OCI-LY1 (cell line): ENCODE results near the gene DENND4B.
A peak's percentile ranks its signal among the peaks of the same experiment; 100 is the strongest.

Experiments used
- H2AFZ ChIP-seq: fragments of 200-600 bp; sonication (generic), shearing (Covaris generic); 2 replicates; pipeline ENCODE4 v1.6.0; 2014; ENCODE audit warnings: antibody characterized with exemption, mild to moderate bottlenecking, low read length
- H3F3A ChIP-seq: fragments of 200-600 bp; sonication (generic), shearing (Covaris generic); 2 replicates; pipeline ENCODE4 v1.6.0; 2014; ENCODE audit warnings: mild to moderate bottlenecking, antibody characterized with exemption, low read length, moderate library complexity; ENCODE audit not compliant: insufficient read depth
- H3K27ac ChIP-seq: fragments of 200-600 bp; sonication (generic); 2 replicates; pipeline ENCODE4 v1.5.1; 2014; ENCODE audit warnings: low read length, mixed run types, mild to moderate bottlenecking, low read depth; ENCODE audit not compliant: poor library complexity, severe bottlenecking
- H3K27me3 ChIP-seq: fragments of 200-600 bp; sonication (generic); 2 replicates; pipeline ENCODE4 v1.6.0; 2014; ENCODE audit warnings: antibody characterized with exemption, mild to moderate bottlenecking, low read length, moderate library complexity; ENCODE audit not compliant: insufficient read depth
- H3K36me3 ChIP-seq: fragments of 200-600 bp; sonication (generic); 2 replicates; pipeline ENCODE4 v1.6.1; 2014; ENCODE audit warnings: mild to moderate bottlenecking, antibody characterized with exemption, low read length, moderate library complexity, mixed read lengths; ENCODE audit not compliant: insufficient read depth
- H3K4me1 ChIP-seq: fragments of 200-600 bp; sonication (generic); 2 replicates; pipeline ENCODE4 v1.5.1; 2014; ENCODE audit warnings: mild to moderate bottlenecking, low read length, moderate library complexity; ENCODE audit not compliant: insufficient read depth, severe bottlenecking
- H3K4me2 ChIP-seq: fragments of 200-600 bp; sonication (generic), shearing (Covaris generic); 2 replicates; pipeline ENCODE4 v1.6.1; 2014; ENCODE audit warnings: low read length
- H3K4me3 ChIP-seq: fragments of 200-600 bp; sonication (generic); 2 replicates; pipeline ENCODE4 v1.5.1; 2014; ENCODE audit warnings: low read length, low read depth, mild to moderate bottlenecking, mixed read lengths; ENCODE audit not compliant: poor library complexity, severe bottlenecking
- H3K79me2 ChIP-seq: fragments of 200-600 bp; shearing (Covaris generic); 2 replicates; pipeline ENCODE4 v1.6.1; 2016; ENCODE audit warnings: mixed run types, low read length, mixed read lengths; ENCODE audit not compliant: insufficient read depth
- H3K9ac ChIP-seq: fragments of 200-600 bp; sonication (generic), shearing (Covaris generic); 2 replicates; pipeline ENCODE4 v1.6.1; 2014; ENCODE audit warnings: mild to moderate bottlenecking, low read length, mixed read lengths
- H3K9me2 ChIP-seq: fragments of 200-600 bp; sonication (generic), shearing (Covaris generic); 2 replicates; pipeline ENCODE4 v1.6.1; 2014; ENCODE audit warnings: low read depth, mild to moderate bottlenecking, low read length, mixed read lengths
- H3K9me3 ChIP-seq: fragments of 200-600 bp; shearing (Covaris generic); 2 replicates; pipeline ENCODE4 v1.6.1; 2014; ENCODE audit warnings: low read length, mixed read lengths
- H4K20me1 ChIP-seq: fragments of 200-600 bp; sonication (generic), shearing (Covaris generic); 2 replicates; pipeline ENCODE4 v1.6.0; 2016; ENCODE audit warnings: mild to moderate bottlenecking, low read length; ENCODE audit not compliant: insufficient read depth
- CTCF ChIP-seq: fragments of 200-600 bp; sonication (generic), shearing (Covaris generic); IDR thresholded peaks from 2 replicates; pipeline ENCODE4 v1.5.1; 2017; ENCODE audit warnings: mild to moderate bottlenecking, antibody characterized with exemption, low read length, moderate library complexity, mixed read lengths
- EZH2 ChIP-seq: fragments of 200-600 bp; sonication (generic), shearing (Covaris generic); IDR thresholded peaks from 2 replicates; pipeline ENCODE4 v1.8.0; 2017; ENCODE audit warnings: borderline replicate concordance, mixed run types, mild to moderate bottlenecking, antibody characterized with exemption, low read length, moderate library complexity, mixed read lengths

DENND4B gene

GRCh38 chr1:153929426-153929825 lies 17.1 kb downstream of the DENND4B start:
- Histone ChIP-seq H4K20me1 (no peaks in the 10 kb centered on the region), H3K4me2 (no peak overlapping the region), H3K4me1 (peaks cover 3% of the 10 kb centered on the region), H3K9me3 (no peaks in the 10 kb centered on the region), H3K79me2 (no peaks in the 10 kb centered on the region), H3K27ac (no peak overlapping the region), H3K27me3 (no peaks in the 10 kb centered on the region), H3K36me3 (peaks cover 46% of the 10 kb centered on the region), H3F3A (no peaks in the 10 kb centered on the region), H3K9ac (no peak overlapping the region), H3K9me2 (no peaks in the 10 kb centered on the region), H2AFZ (no peak overlapping the region), H3K4me3 (no peak overlapping the region)
- TF ChIP-seq CTCF (no peak), EZH2 (no peak)

GRCh38 chr1:153928791-153929341 lies 17.7 kb downstream of the DENND4B start:
- Histone ChIP-seq H4K20me1 (no peaks in the 10 kb centered on the region), H3K36me3 (peaks cover 40% of the 10 kb centered on the region), H3K9me3 (no peaks in the 10 kb centered on the region), H3K4me1 (peaks cover 6% of the 10 kb centered on the region), H3F3A (no peaks in the 10 kb centered on the region), H3K4me2 (no peak overlapping the region), H3K9me2 (no peaks in the 10 kb centered on the region), H3K27ac (peak overlapping the region; percentile 64), H3K27me3 (no peaks in the 10 kb centered on the region), H2AFZ (no peak overlapping the region), H3K4me3 (no peak overlapping the region), H3K79me2 (no peaks in the 10 kb centered on the region), H3K9ac (no peak overlapping the region)
- no peak for TF ChIP-seq CTCF
- TF ChIP-seq EZH2 = no peak

GRCh38 chr1:153928245-153928644 lies 18.3 kb downstream of the DENND4B start:
- H3K4me1 ChIP-seq = peaks cover 11% of the 10 kb centered on the region
- peak overlapping the region; percentile 64 for H3K27ac ChIP-seq
- no peaks in the 10 kb centered on the region for H3K9me3 ChIP-seq
- no peak overlapping the region for H3K4me2 ChIP-seq
- no peak overlapping the region for H3K4me3 ChIP-seq
- peaks cover 34% of the 10 kb centered on the region for H3K36me3 ChIP-seq
- TF ChIP-seq EZH2 = no peak
- TF ChIP-seq CTCF = no peak
- H4K20me1 ChIP-seq = no peaks in the 10 kb centered on the region
- no peak overlapping the region for H3K9ac ChIP-seq
- H2AFZ ChIP-seq = no peak overlapping the region
- no peaks in the 10 kb centered on the region for H3K9me2 ChIP-seq
- no peaks in the 10 kb centered on the region for H3K79me2 ChIP-seq
- no peaks in the 10 kb centered on the region for H3K27me3 ChIP-seq
- no peaks in the 10 kb centered on the region for H3F3A ChIP-seq
